Measurements from ENCODE around the gene STK39.

The STK39 gene

GRCh38 chr2:167941604-167942003 is 305.8 kb downstream of the STK39 start:
- no peak for DNase-seq (ENCODE audit: extremely low read depth in 1 of 2, low read depth in 1 of 2)

DNA sequence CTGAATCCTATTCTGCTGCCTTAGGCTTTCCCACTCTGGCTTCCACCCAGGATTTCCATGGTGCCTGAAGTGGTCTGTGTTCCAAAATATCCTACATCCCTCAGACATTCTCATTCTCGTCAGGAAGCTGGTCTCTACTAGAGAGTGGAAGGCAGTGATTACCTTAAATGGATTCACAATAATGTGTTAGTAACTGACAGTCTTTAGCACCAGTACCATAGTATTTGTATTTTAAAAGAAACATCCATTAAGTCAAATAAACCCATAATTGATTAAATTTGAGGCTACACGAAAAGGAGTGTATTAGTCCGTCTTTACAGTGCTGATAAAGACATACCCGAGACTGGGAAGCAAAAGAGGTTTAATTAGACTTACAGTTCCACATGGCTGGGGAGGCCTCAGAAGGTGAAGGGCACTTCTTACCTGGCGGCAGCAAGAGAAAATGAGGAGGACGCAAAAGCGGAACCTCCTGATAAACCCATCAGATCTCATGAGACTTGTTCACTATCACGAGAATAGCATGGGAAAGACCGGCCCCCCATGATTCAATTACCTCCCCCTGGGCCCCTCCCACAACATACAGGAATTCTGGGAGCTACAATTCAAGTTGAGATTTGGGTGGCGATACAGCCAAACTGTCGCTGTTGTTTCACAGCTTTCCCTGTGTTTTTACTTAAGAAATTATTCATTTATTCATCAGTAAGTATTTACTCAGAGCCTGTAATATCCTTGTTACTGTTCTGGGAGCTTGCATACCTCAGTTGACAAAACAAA is 306.5 kb downstream of the STK39 start:
- DNase-seq (ENCODE audit: extremely low read depth in 1 of 2, low read depth in 1 of 2): no peak

DNA sequence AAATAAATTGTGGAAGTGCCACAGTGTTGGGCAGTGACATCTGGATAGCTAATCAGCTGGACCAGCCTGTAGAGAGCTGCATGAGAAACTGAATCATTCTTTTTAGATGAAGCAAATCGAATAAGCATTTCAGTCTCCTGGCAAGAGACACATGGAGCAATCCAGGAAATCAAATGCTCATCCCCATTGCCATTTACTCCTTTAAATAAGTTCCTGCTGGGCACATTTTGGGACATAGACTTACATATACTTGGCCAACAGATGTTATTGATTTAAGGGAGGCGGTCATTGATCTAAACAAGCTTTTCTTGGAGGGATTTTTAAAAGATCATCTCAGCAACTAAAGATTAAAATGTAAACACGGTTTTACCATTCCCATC is 307.1 kb downstream of the STK39 start:
- no peak for DNase-seq (ENCODE audit: extremely low read depth in 1 of 2, low read depth in 1 of 2)

DNA sequence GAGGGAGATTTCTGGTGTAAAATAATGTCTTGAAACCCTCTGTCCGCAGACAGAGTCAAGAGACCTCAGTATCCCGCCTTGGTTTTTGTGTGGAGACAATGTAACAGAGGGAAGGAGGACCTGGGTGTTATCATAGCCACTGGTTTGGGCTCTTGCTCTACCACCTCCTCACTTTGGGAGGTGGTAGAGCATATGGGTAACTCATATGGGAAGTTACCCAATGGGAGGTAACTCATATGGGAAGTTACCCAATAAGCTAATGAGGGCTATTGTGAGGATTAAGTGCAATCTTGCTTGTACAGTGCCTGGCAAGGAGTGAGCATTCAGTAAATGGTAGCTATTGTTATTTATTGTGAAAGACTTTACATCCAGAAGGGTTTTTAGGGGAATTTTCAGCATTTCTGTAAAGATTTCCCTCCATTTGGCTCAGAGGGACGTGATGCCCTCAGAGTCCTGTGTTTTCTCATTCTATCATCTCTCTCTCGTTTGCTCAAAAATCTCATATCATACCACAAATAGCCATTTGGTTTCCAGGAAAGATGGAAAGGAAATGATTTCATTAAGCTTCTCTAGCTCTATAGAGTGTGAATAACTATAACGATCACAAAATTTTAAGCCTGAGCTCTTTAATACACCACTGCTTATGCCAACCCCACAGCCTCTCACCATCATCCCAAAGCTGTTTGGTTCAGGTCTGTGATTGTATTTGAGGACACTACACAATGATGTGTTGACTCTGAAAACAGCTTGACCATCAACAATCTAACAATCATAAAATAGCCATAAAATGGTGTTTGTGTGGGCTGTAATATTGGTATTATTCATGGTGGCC is 307.7 kb downstream of the STK39 start:
- DNase-seq (ENCODE audit: extremely low read depth in 1 of 2, low read depth in 1 of 2): no peak

- no peak for DNase-seq (ENCODE audit: extremely low read depth in 1 of 2, low read depth in 1 of 2)
Observed at GRCh38 chr2:167937403-167937802, 310.0 kb downstream of the STK39 start.

DNA sequence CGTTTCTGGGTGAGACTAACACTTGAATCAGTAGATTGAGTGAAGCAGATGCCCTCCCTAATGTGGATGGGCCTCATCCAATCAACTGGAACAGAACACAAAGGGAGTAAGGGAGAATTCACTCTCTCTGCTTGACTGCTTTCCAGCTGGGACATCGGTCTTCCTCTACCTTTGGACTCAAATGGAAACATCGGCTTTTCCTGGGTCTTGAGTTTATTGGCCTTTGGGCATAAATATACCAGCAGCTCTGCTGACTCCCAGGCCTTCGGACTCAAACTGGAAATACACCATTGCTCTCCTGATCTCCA is 311.6 kb downstream of the STK39 start:
- DNase-seq (ENCODE audit: extremely low read depth in 1 of 2, low read depth in 1 of 2): no peak

DNA sequence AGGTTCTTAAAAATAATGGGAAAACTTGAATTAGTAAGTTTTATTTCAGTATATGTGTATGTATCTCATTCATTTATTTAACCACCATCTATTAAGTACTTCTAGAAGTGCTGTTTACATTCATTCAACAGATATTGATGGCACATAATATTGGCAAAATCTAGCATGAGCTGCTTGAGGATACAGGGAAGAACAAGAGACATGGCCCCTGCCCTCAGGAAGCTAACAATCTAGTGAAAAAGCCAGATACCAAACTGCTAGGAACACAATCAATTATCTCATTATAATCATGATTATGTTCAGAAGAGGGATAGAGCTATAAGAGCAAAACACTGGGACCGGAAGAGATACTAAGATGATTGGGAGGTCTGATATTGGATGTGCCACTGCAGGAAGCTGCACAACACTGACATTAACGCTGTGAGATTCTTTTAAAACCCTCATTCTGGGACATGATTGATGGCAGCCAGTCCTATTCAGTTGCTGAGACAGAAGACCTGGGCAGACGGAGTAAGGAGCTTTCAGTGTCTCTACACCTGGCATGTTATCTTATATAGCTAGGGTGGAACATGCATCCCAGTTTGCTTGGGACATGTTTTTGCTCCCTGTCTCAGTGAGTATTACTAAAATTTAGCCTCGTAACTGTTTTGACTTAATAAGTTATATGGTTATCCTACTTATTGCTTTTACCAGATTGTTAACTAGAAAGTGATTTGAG is 314.1 kb downstream of the STK39 start:
- DNase-seq (ENCODE audit: extremely low read depth in 1 of 2, low read depth in 1 of 2): no peak

DNA sequence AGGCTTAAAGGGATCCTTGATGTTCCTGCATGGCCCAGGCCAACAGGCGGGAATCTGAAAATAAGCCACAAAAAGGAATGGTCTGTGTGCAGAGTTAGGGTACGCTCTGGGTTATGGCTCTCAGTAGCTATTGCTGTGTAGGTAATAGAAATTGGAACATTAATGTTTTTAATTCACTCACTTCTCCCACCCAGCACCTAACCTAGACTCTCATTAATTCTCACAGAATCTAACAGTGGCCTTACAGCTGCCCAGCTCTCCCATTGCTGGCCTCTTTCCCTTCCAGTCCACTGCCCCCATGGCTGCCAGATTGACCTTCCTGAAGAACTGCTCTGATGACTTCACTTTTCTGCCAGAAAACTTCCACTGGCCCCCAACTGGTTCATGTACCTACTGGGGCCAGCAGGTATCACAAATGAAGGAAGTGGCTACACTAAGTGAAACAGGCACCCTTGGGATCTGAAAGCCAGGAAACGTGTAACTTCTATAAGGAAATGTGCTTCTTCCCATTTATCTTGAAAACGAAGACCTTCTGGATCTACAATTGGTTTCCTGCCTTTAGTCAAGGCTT is 315.2 kb downstream of the STK39 start:
- no peak for DNase-seq (ENCODE audit: extremely low read depth in 1 of 2, low read depth in 1 of 2)

- no peak for DNase-seq (ENCODE audit: extremely low read depth in 1 of 2, low read depth in 1 of 2)
Observed at GRCh38 chr2:167929484-167929883, 317.9 kb downstream of the STK39 start.

DNA sequence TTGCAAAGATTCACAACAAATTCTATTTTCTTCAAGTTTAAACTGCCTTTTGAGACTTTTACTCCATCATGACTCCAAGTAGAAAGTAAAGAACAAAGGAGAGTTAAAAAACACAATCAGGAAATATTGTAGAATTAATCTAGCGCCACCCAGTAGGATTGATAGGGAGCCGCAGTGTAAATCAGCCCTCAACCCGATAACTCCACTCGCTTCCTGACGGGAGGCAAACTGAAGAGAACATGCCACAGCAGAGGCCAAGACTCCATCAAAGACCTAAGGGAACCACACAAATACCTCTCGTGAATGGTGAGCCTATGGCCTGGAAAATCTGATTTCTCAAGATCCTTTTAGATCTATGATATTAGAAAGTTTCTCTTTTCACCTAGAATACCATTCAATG is 319.0 kb downstream of the STK39 start:
- no peak for DNase-seq (ENCODE audit: extremely low read depth in 1 of 2, low read depth in 1 of 2)

DNA sequence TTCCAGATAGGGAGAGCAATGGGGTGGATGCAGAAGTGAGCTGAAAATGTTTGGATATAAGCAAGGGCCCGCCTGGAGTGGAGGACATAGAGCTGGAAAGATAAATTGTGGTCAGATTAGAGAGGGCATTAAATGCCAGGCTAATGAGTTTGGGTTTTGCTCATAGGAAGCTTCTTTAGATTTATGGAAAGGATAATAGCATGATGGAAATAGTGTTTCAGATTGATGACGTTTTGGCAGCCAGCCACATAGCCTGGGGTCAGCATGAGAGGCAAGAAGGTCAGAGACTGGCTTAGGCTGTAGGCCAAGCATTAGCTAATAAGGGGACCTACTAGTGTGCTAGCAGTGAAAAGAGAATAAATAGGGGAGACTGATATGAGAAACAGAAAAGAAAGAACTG is 321.6 kb downstream of the STK39 start:
- DNase-seq (ENCODE audit: extremely low read depth in 1 of 2, low read depth in 1 of 2): no peak

- no peak for DNase-seq (ENCODE audit: extremely low read depth in 1 of 2, low read depth in 1 of 2)
Observed at GRCh38 chr2:167924556-167924955, 322.8 kb downstream of the STK39 start.

DNA sequence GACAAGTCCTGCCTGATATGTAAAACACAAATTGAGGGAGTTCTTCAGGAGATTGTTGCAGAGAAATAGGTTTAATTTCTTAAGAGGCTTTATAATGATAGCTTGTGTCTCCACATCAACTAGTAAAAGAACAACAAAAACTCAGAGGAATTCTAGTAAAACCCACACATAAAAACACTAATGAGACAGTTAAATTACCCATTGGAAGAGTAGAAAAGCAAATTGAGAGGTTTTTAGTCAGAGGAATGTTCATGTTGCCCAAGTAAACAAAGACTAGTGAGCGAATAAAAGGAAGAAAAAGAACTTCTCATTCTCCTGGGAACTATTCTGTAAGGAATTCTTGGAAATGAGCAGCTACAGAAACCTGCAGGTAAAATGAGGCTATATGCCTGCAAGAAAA is 330.6 kb downstream of the STK39 start:
- no peak for DNase-seq (ENCODE audit: extremely low read depth in 1 of 2, low read depth in 1 of 2)

DNA sequence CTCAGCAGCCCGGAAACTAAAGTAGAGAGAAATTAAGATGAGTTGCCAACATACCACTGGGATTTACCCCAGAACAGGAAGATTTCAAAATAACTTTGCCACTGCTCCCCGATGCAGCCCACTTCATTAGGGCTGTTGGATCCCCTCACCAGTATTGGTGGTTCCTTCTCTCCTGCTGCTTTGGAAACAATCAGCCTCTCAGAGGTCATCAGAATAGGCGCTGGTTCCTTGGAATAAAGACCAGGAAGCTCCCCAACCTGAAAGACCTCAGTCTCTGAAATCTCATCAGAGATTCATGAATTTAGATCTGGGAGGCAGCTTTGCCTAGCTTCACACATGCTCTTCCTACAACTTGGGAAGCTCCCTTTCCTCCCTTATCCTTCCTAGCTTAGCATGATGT is 332.4 kb downstream of the STK39 start:
- no peak for DNase-seq (ENCODE audit: extremely low read depth in 1 of 2, low read depth in 1 of 2)

DNA sequence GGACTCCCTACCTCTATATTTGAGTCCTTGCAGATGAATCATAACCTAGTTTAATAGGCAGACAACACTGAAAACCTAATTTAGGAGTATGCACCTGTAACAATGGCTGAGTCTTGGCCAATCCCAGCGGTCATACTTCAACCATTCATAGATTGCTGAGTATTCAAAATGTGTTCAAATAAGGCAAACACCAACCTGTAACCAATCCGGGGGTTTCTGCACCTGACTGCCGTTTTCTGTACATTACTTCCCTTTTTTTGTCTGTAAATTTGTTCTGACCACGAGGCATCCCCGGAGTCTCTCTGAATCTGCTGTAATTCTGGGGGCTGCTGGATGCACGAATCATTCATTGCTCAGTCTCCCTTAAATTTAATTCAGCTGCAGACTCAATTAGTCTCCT is 338.6 kb downstream of the STK39 start:
- DNase-seq (ENCODE audit: extremely low read depth in 1 of 2, low read depth in 1 of 2): no peak

DNA sequence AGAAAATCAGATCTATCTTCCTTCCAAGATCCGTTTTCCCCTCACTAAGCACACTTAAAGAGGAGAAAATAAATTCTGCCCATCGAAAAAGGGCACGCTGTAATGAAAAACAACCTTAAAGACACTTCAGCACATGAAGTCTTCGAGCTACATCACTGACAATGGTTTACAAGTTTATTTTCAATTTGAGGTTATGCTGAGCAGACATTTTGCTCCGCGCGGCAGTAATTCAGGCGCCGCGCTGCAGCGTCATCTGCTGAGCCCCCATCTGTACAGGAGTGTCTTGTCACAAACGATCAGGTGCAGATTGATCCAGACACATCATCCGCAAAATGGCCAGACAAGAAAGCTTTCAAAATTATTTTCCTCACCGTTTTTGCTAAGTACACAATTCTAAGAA is 341.7 kb downstream of the STK39 start:
- DNase-seq (ENCODE audit: extremely low read depth in 1 of 2, low read depth in 1 of 2): no peak

All from activated CD8-positive, alpha-beta memory T cell treated with anti-CD3 and anti-CD28 coated beads for 1 hour (primary cell).